NCI-H1417 (cell line): ENCODE measurements around the gene DDX46.
"Not testable (repeated sequence)": the region's sequence is repeated elsewhere in the genome, so short reads cannot be mapped to it uniquely, and the experiment has no call there.

ENCODE experiments used
- DNase-seq, 3 experiments: peaks; one replicate each; lab custom pipeline; 2025; lab: John Stamatoyannopoulos, UW

DDX46 gene

DNA sequence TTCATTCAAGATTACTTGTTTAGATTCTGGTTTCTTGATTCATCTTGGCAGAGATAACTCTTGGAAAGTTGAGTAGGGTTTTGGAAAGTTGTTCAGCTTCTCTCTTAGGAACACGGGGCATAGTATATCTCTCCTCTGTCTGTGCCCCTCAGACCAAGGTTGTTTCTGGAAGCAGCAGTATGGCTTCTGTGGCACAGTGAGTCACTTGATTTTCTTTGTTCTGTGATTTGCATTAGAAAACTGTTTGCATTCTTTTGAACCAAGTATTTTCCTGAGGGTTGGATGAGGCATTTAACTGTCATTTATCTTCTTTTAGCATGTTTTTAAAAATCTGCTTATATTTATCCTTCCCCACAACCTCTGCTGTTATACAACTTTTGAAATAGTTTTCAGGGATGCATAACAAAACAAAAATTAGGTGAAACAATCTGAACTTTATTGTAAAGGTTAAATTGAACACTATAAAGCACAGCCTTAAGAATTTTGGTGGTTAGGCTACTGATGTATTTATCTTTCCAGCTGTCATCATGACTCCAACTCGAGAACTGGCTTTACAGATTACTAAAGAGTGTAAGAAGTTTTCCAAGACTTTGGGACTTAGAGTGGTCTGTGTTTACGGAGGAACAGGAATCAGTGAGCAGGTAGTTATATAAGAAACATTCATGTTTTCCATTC lies 26.5 kb downstream of the DDX46 start:
- no peak for DNase-seq

- DNase-seq = peak in 1 of 3 experiments; percentile 20
Measured at GRCh38 chr5:134787692-134788091, 29.1 kb downstream of the DDX46 start.

DNA sequence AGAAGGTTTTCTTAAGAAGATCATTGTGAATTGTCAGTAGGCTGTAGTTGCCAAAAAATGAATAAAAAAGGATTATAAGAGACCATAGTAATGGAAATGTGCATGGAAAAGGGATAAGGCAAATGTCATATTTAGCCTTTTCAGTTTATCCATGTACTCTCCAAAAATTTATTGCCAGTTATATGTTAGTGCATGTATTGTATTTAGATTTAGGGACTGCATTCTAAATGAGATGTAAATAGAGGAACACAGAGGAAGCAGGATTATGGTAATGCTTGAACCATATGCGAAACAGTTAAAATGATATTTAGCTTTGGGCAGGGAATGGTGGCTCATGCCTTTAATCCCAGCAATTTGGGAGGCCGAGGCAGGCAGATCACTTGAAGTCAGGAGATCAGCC lies 33.0 kb downstream of the DDX46 start:
- DNase-seq = no peak

DNA sequence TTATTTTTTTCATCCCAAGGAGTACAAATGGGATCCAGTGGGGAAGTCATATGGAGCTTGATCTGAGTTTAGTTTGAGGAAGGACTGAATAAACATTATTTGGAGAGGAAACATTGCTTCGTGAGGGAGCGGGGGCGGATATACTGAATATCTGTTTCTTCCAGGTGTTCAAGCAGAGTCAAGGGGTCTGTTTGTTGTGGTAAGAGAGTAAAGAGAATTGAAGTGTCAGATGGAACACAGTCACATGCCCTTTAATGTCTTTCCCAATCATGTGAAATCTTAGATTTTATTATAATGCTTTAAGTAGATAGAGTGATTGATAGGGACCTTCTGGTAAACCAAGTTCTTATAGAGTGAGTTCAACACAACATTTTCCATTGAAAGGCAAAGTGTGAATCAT lies 33.7 kb downstream of the DDX46 start:
- DNase-seq = no peak

DNA sequence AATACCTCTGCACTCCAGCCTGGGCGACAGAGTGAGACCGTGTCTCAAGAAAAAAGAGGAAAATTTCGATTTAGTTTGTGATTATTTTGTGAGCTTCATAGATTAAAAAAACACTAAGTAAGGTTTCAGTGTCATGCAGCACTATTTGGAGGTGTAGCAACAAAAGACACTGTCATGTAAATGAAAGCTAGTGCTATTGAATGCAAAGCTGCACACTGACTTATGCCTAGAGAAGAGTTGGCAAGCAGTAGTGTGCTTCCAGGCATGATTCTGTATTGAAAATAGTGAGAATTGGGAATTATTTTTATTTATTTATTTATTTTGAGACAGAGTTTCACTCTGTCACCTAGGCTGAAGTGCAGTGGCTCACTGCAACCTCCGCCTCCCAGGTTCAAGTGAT lies 34.5 kb downstream of the DDX46 start:
- DNase-seq = no peak

DNA sequence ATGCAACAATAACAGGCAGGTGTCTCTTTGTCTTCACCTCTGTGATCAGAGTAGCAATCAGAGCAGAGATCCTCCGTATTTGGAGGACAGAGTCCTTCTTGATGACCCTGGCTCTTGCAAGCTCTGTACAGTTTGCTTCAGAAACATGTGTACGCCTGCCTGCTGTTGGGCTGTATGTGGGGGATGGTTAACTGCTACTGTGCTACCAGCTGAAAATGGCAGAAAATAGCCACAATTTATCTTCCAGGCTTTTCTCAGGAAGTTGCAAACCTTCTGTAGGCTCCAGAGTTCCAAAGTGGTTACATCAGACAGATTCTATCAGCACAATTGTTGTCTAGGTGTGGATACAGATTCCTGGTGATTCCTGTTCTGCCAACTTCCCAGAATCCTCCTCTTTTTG lies 35.5 kb downstream of the DDX46 start:
- peak in 2 of 3 experiments; percentile 22 to 71 for DNase-seq

- DNase-seq = no peak
Measured at GRCh38 chr5:134794819-134795218, 36.2 kb downstream of the DDX46 start.

GRCh38 chr5:134798468-134798867 lies 39.9 kb downstream of the DDX46 start:
- DNase-seq = no peak

DNA sequence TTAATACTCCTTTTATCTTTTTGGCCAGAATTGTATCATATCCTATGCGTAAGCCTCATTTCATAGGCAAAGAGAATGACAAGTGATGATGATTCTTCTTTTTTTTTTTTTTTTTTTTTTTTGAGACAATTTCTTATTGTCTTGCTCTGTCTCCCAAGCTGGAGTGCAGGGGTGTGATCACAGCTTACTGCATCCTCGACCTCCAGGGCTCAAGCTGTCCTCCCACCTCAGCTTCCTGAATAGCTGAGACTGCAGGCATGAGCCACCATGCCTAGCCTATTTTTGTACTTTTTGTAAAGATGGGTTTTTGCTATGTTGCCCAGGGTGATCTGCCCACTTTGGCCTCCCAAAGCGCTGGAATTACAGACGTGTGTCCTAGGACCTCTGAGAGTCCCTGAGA lies 45.2 kb downstream of the DDX46 start:
- no peak for DNase-seq

DNA sequence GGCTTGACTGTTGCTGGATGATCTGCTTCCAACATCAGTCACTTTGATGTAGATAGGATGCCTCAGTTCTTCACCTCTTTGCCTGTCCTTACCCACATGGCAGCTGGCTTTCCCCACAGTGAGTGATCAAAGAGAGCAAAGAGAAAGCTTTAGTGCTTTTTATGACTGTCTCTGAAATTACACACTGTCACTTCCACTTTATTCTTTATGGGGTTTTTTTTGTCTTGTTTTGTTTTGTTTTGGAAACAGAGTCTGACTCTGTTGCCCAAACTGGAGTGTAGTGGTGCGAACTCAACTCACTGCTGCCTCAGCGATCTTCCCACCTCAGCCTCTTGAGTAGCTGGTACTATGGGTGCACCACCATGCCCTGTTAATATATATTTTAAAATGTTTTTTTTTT lies 54.8 kb downstream of the DDX46 start:
- DNase-seq = no peak

GRCh38 chr5:134813827-134814226 lies 55.2 kb downstream of the DDX46 start:
- DNase-seq = no peak

GRCh38 chr5:134817006-134817405 lies 58.4 kb downstream of the DDX46 start:
- no peak for DNase-seq

GRCh38 chr5:134818776-134819175 lies 60.2 kb downstream of the DDX46 start:
- no peak for DNase-seq

DNA sequence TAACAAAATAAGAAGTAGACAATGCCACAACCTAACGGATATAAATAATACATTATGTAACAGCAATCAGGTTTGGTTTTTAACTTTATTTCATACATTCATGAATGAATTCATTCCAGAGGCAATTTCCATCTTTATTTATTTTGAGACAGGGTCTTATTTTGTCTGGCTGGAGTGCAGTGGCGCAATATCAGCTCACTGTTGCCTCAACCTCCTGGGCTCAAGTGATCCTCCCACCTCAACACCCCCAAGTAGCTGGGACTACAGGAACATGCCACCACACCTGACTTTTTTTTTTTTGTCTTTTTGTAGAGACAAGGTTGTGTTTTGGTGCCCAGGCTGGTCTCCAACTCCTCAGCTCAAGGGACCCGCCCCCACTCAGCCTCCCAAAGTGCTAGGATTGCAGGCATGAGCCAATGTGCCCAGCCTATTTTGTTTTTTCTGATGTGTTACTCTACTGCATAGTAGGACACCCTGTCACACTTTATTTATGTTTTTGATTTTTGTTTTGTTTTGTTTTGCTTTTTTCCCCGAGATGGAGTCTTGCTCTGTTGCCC lies 60.9 kb downstream of the DDX46 start:
- DNase-seq = no peak

DNA sequence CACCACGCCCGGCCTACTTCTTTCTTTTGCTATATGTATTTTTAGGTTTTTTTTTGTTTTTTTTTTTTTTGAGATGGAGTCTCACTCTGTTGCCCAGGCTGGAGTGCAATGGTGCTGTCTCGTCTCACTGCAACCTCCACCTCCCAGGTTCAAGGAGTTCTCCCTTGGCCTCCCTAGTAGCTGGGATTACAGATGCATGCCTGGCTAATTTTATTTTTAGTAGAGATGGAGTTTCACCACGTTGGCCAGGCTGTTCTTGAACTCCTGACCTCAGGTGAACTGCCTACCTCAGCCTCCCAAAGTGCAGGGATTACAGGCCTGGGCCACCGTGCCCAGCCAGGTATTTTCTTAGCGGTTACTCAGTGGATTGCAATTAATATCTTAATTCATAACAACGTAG lies 63.3 kb downstream of the DDX46 start:
- DNase-seq = no peak

GRCh38 chr5:134824681-134825080 lies 66.1 kb downstream of the DDX46 start:
- DNase-seq = no peak

- DNase-seq = no peak
Measured at GRCh38 chr5:134825212-134825611, 66.6 kb downstream of the DDX46 start.

DNA sequence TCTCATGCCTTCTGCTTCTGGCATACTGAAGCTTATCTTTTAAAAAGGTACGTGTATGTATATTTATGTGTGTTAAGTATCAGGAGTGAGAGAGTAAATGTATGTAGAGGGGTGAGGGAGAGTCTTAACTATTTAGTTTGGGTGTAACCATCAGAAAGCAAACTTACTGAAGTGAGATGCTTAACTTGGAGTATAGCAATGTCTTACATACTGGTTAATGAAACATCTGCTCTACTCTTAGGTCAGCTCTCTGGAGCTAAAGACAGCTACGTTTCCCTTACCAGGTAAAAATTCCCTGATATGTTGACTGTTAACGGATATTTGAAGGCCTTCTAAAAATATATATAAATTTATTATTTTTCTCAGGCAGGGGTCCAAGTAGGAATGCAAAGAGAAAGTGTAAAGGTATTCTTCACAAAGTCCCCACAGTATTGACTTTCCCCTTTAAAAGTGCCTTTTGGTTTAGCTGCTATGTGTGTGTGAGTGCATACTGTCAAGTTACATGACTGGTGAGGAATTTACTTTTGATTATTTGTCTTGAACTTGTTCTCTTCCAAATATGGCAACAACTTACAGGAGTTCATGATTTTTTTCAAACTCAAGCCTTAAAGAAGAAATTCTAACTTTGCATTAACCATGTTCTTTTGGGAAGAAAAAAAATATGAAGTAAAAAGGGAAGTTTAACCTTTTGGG lies 74.9 kb downstream of the DDX46 start:
- DNase-seq = no peak

GRCh38 chr5:134835623-134836022 lies 77.0 kb downstream of the DDX46 start:
- no peak for DNase-seq

DNA sequence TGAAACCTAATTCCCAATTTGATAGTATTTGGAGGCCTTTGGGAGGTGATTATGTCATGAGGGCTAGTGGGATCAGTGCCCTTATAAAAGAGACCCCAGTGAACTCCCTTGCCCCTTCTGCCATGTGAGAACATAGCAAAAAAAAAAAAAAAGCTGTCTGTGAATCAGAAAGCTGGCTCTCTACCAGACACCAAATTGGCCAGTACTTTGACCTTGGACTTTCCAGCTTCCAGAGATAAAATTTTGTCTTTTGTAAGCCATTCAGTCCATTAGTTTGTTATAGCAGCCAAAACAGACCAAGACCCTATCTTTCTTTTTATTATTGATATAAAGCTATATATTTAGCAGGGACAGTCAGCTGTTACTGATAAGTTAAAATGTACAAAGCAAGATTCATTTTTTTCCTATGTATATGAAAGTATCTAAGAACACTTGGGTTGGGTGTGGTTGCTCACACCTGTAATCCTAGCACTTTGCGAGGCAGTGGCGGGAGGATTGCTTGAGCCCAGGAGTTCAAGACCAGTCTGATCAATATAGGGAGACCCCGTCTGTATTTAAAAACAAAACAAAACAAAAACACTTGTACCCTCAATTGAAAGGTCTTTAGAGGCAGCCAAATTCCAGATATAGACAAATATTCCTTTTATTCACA lies 79.1 kb downstream of the DDX46 start:
- DNase-seq = no peak

DNA sequence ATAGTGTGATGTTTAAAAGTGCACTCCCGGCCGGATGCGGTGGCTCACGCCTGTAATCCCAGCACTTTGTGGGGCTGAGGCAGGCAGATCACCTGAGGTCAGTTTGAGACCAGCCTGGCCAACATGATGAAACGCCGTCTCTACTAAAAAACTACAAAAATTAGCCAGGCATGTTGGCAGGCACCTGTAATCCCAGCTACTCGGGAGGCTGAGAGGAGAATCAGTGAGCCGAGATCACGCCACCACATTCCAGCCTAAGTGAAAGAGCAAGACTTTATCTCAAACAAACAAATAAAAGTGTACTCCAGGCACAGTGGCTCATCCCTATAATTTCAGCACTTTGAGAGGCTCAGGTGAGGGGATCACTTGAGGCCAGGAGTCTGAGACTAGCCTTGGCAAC lies 79.8 kb downstream of the DDX46 start:
- not testable (repeated sequence) for DNase-seq

GRCh38 chr5:134840811-134841210 lies 82.2 kb downstream of the DDX46 start:
- no peak for DNase-seq

GRCh38 chr5:134844252-134844651 lies 85.7 kb downstream of the DDX46 start:
- no peak for DNase-seq
